ENCODE measurements around the gene APOC1.
A peak's percentile ranks its signal among the peaks of the same experiment; 100 is the strongest.

APOC1 gene

GRCh38 chr19:44892932-44893331, 21.5 kb upstream of the APOC1 start:
- H3K18ac ChIP-seq (ENCODE audit: low read depth in 1 of 2, low read length in 2 of 2), result no peak overlapping the region
- H4K8ac ChIP-seq (ENCODE audit: low read length), result no peak overlapping the region
- no peak overlapping the region for H3K23ac ChIP-seq (ENCODE audit: low read length in 2 of 2)
- H2BK5ac ChIP-seq (ENCODE audit: low read depth, low read length, poor library complexity, severe bottlenecking), result no peak overlapping the region
- no peaks in the 10 kb centered on the region for H3K9me3 ChIP-seq (ENCODE audit: control insufficient read depth, low read length)
- peaks cover 35% of the 10 kb centered on the region for H3K79me1 ChIP-seq (replicated peaks; ENCODE audit: low read length, poor library complexity, severe bottlenecking)
- H3K9ac ChIP-seq (ENCODE audit: low read length), result peak overlapping the region; percentile 93
- no peak overlapping the region for H3K4ac ChIP-seq (ENCODE audit: low read depth in 1 of 2, low read length in 2 of 2)
- H3K4me3 ChIP-seq (ENCODE audit: insufficient read depth in 1 of 2, low read depth in 1 of 2, low read length in 2 of 2), result peak overlapping the region in 1 of 2 experiments; percentile 87
- no peak overlapping the region for H2AK5ac ChIP-seq (ENCODE audit: low read length, severe bottlenecking)
- no peak overlapping the region for H3K14ac ChIP-seq (ENCODE audit: low read length in 2 of 2)
- H2BK120ac ChIP-seq (ENCODE audit: low read depth, low read length), result no peak overlapping the region
- no peak overlapping the region for H3K27ac ChIP-seq (ENCODE audit: low read length, poor library complexity, severe bottlenecking)
- H2BK15ac ChIP-seq (ENCODE audit: low read depth, poor library complexity, severe bottlenecking), result no peak overlapping the region
- peaks cover 17% of the 10 kb centered on the region for H3K4me1 ChIP-seq (ENCODE audit: control insufficient read depth, insufficient read depth, low read depth, low read length)
- no peak overlapping the region for H2BK12ac ChIP-seq (ENCODE audit: low read length in 2 of 2)
- no peak overlapping the region for H4K91ac ChIP-seq (ENCODE audit: low read length)
- 94% methylated on average over 7 of the region's 7 CpGs for WGBS
- H3K36me3 ChIP-seq (ENCODE audit: control insufficient read depth in 1 of 2, insufficient read depth in 2 of 2, low read depth in 1 of 2, low read length in 2 of 2), result peaks cover 59 to 68% of the 10 kb centered on the region in 2 experiments
- no peak for DNase-seq
- no peaks in the 10 kb centered on the region for H3K27me3 ChIP-seq (ENCODE audit: control insufficient read depth in 1 of 2, insufficient read depth in 1 of 2, low read length in 2 of 2)
- no peak overlapping the region for H3K4me2 ChIP-seq (ENCODE audit: low read length, poor library complexity, severe bottlenecking)
- H2AFZ ChIP-seq (ENCODE audit: low read depth, low read length), result no peak overlapping the region

- Histone ChIP-seq H3K4me3 (ENCODE audit: insufficient read depth in 1 of 2, low read depth in 1 of 2, low read length in 2 of 2) (no peak overlapping the region), H3K4me2 (ENCODE audit: low read length, poor library complexity, severe bottlenecking) (no peak overlapping the region), H4K91ac (ENCODE audit: low read length) (no peak overlapping the region), H2AFZ (ENCODE audit: low read depth, low read length) (no peak overlapping the region), H2BK12ac (ENCODE audit: low read length in 2 of 2) (peak overlapping the region in 1 of 2 experiments; percentile 7), H2BK120ac (ENCODE audit: low read depth, low read length) (no peak overlapping the region), H3K79me1 (replicated peaks; ENCODE audit: low read length, poor library complexity, severe bottlenecking) (peaks cover 39% of the 10 kb centered on the region), H3K18ac (ENCODE audit: low read depth in 1 of 2, low read length in 2 of 2) (no peak overlapping the region), H2BK15ac (ENCODE audit: low read depth, poor library complexity, severe bottlenecking) (no peak overlapping the region), H3K27ac (ENCODE audit: low read length, poor library complexity, severe bottlenecking) (no peak overlapping the region), H2BK5ac (ENCODE audit: low read depth, low read length, poor library complexity, severe bottlenecking) (no peak overlapping the region), H3K9me3 (ENCODE audit: control insufficient read depth, low read length) (no peaks in the 10 kb centered on the region), H3K36me3 (ENCODE audit: control insufficient read depth in 1 of 2, insufficient read depth in 2 of 2, low read depth in 1 of 2, low read length in 2 of 2) (peaks cover 57 to 66% of the 10 kb centered on the region in 2 experiments), H3K4ac (ENCODE audit: low read depth in 1 of 2, low read length in 2 of 2) (no peak overlapping the region), H3K14ac (ENCODE audit: low read length in 2 of 2) (no peak overlapping the region), H3K27me3 (ENCODE audit: control insufficient read depth in 1 of 2, insufficient read depth in 1 of 2, low read length in 2 of 2) (no peaks in the 10 kb centered on the region), H3K4me1 (ENCODE audit: control insufficient read depth, insufficient read depth, low read depth, low read length) (peaks cover 17% of the 10 kb centered on the region), H3K9ac (ENCODE audit: low read length) (peak overlapping the region; percentile 93), H4K8ac (ENCODE audit: low read length) (no peak overlapping the region), H2AK5ac (ENCODE audit: low read length, severe bottlenecking) (no peak overlapping the region), H3K23ac (ENCODE audit: low read length in 2 of 2) (no peak overlapping the region)
- DNase-seq, result no peak
- WGBS, result 98% methylated on average over 18 of the region's 18 CpGs
These were observed 20.9 kb upstream of the APOC1 start for GRCh38 chr19:44893332-44894051.

GRCh38 chr19:44894052-44894400, 20.4 kb upstream of the APOC1 start:
- Histone ChIP-seq H3K9ac (ENCODE audit: low read length) (peak overlapping the region; percentile 93), H3K36me3 (ENCODE audit: control insufficient read depth in 1 of 2, insufficient read depth in 2 of 2, low read depth in 1 of 2, low read length in 2 of 2) (peaks cover 54 to 62% of the 10 kb centered on the region in 2 experiments), H3K79me1 (replicated peaks; ENCODE audit: low read length, poor library complexity, severe bottlenecking) (peaks cover 39% of the 10 kb centered on the region), H2AFZ (ENCODE audit: low read depth, low read length) (no peak overlapping the region), H2BK5ac (ENCODE audit: low read depth, low read length, poor library complexity, severe bottlenecking) (no peak overlapping the region), H3K9me3 (ENCODE audit: control insufficient read depth, low read length) (no peaks in the 10 kb centered on the region), H3K4me1 (ENCODE audit: control insufficient read depth, insufficient read depth, low read depth, low read length) (peaks cover 17% of the 10 kb centered on the region), H4K8ac (ENCODE audit: low read length) (no peak overlapping the region), H3K14ac (ENCODE audit: low read length in 2 of 2) (no peak overlapping the region), H3K27me3 (ENCODE audit: control insufficient read depth in 1 of 2, insufficient read depth in 1 of 2, low read length in 2 of 2) (no peaks in the 10 kb centered on the region), H3K18ac (ENCODE audit: low read depth in 1 of 2, low read length in 2 of 2) (no peak overlapping the region), H2BK120ac (ENCODE audit: low read depth, low read length) (no peak overlapping the region), H3K23ac (ENCODE audit: low read length in 2 of 2) (no peak overlapping the region), H3K4ac (ENCODE audit: low read depth in 1 of 2, low read length in 2 of 2) (no peak overlapping the region), H3K4me3 (ENCODE audit: insufficient read depth in 1 of 2, low read depth in 1 of 2, low read length in 2 of 2) (no peak overlapping the region), H3K27ac (ENCODE audit: low read length, poor library complexity, severe bottlenecking) (no peak overlapping the region), H2BK15ac (ENCODE audit: low read depth, poor library complexity, severe bottlenecking) (no peak overlapping the region), H4K91ac (ENCODE audit: low read length) (no peak overlapping the region), H3K4me2 (ENCODE audit: low read length, poor library complexity, severe bottlenecking) (no peak overlapping the region), H2BK12ac (ENCODE audit: low read length in 2 of 2) (no peak overlapping the region), H2AK5ac (ENCODE audit: low read length, severe bottlenecking) (no peak overlapping the region)
- 97% methylated on average over 3 of the region's 6 CpGs for WGBS
- DNase-seq, result no peak

GRCh38 chr19:44894946-44895345, 19.5 kb upstream of the APOC1 start:
- H3K4me3 ChIP-seq (ENCODE audit: insufficient read depth in 1 of 2, low read depth in 1 of 2, low read length in 2 of 2), result no peak overlapping the region
- H3K4me2 ChIP-seq (ENCODE audit: low read length, poor library complexity, severe bottlenecking), result no peak overlapping the region

More at GRCh38 chr19:44894946-44895345, 19.5 kb upstream of the APOC1 start:
- Histone ChIP-seq H3K23ac (ENCODE audit: low read length in 2 of 2) (no peak overlapping the region), H2AFZ (ENCODE audit: low read depth, low read length) (no peak overlapping the region), H3K9me3 (ENCODE audit: control insufficient read depth, low read length) (no peaks in the 10 kb centered on the region), H3K79me1 (replicated peaks; ENCODE audit: low read length, poor library complexity, severe bottlenecking) (peaks cover 41% of the 10 kb centered on the region), H3K4ac (ENCODE audit: low read depth in 1 of 2, low read length in 2 of 2) (no peak overlapping the region), H2BK12ac (ENCODE audit: low read length in 2 of 2) (peak overlapping the region in 1 of 2 experiments; percentile 7), H2AK5ac (ENCODE audit: low read length, severe bottlenecking) (no peak overlapping the region), H4K8ac (ENCODE audit: low read length) (no peak overlapping the region), H2BK120ac (ENCODE audit: low read depth, low read length) (no peak overlapping the region), H4K91ac (ENCODE audit: low read length) (no peak overlapping the region), H3K27me3 (ENCODE audit: control insufficient read depth in 1 of 2, insufficient read depth in 1 of 2, low read length in 2 of 2) (no peaks in the 10 kb centered on the region), H3K18ac (ENCODE audit: low read depth in 1 of 2, low read length in 2 of 2) (no peak overlapping the region), H3K14ac (ENCODE audit: low read length in 2 of 2) (no peak overlapping the region), H3K4me1 (ENCODE audit: control insufficient read depth, insufficient read depth, low read depth, low read length) (peaks cover 14% of the 10 kb centered on the region), H2BK5ac (ENCODE audit: low read depth, low read length, poor library complexity, severe bottlenecking) (no peak overlapping the region), H3K27ac (ENCODE audit: low read length, poor library complexity, severe bottlenecking) (no peak overlapping the region), H3K36me3 (ENCODE audit: control insufficient read depth in 1 of 2, insufficient read depth in 2 of 2, low read depth in 1 of 2, low read length in 2 of 2) (peaks cover 59 to 67% of the 10 kb centered on the region in 2 experiments), H3K9ac (ENCODE audit: low read length) (peak overlapping the region; percentile 47), H2BK15ac (ENCODE audit: low read depth, poor library complexity, severe bottlenecking) (no peak overlapping the region)
- 81% methylated on average over 9 of the region's 9 CpGs for WGBS
- DNase-seq, result no peak

Measured in mesenchymal stem cell (in vitro differentiated cells and primary cell).